Erythroblast (primary cell): ENCODE results near the gene GPC6.

Experiments
- GATA1 ChIP-seq: IDR thresholded peaks from 2 replicates; pipeline ENCODE4 v1.6.1; 2011; ENCODE audit warnings: low read depth, mild to moderate bottlenecking, control low read depth, low read length, moderate library complexity
- POLR2A ChIP-seq: IDR thresholded peaks from 2 replicates; pipeline ENCODE4 v1.6.1; 2011; ENCODE audit warnings: mild to moderate bottlenecking, low read length

GRCh38 chr13:94182185-94182761, 955.7 kb downstream of the GPC6 start:
- TF ChIP-seq POLR2A (no peak), GATA1 (no peak)
